Effector CD4-positive, alpha-beta T cell (primary cell): Measurements from ENCODE around the gene SLC35E1.

Experiments used
- DNase-seq: peaks from one replicate; pipeline ENCODE4 v3.0.0-alpha.2; 2020

The SLC35E1 gene

GRCh38 chr19:16596399-16596798 lies 24.2 kb upstream of the SLC35E1 start:
- no peak for DNase-seq

- DNase-seq: no peak
These were observed 22.9 kb upstream of the SLC35E1 start for GRCh38 chr19:16595097-16595496.

- DNase-seq: peak; percentile 36
These were observed 22.5 kb upstream of the SLC35E1 start for GRCh38 chr19:16594681-16595091.

GRCh38 chr19:16594131-16594586 lies 21.9 kb upstream of the SLC35E1 start:
- DNase-seq: peak; percentile 32

- DNase-seq: no peak
These were observed 21.0 kb upstream of the SLC35E1 start for GRCh38 chr19:16593181-16593580.

- DNase-seq: no peak
These were observed 19.8 kb upstream of the SLC35E1 start for GRCh38 chr19:16591803-16592556.

GRCh38 chr19:16590876-16591802 lies 18.9 kb upstream of the SLC35E1 start:
- DNase-seq: no peak

GRCh38 chr19:16589917-16590316 lies 17.7 kb upstream of the SLC35E1 start:
- no peak for DNase-seq

- no peak for DNase-seq
These were observed 16.8 kb upstream of the SLC35E1 start for GRCh38 chr19:16588824-16589577.

GRCh38 chr19:16587833-16588823 lies 15.9 kb upstream of the SLC35E1 start:
- DNase-seq: peak; percentile 61

GRCh38 chr19:16586991-16587832 lies 15.0 kb upstream of the SLC35E1 start:
- peak; percentile 71 for DNase-seq

- no peak for DNase-seq
These were observed 14.3 kb upstream of the SLC35E1 start for GRCh38 chr19:16586477-16586871.

- DNase-seq: peak; percentile 34
These were observed 13.7 kb upstream of the SLC35E1 start for GRCh38 chr19:16585808-16586476.

GRCh38 chr19:16585094-16585801 lies 13.0 kb upstream of the SLC35E1 start:
- DNase-seq: no peak

GRCh38 chr19:16584248-16585093 lies 12.3 kb upstream of the SLC35E1 start:
- DNase-seq: peak; percentile 92

- no peak for DNase-seq
These were observed 10.5 kb upstream of the SLC35E1 start for GRCh38 chr19:16582486-16583261.

GRCh38 chr19:16581971-16582343 lies 9.7 kb upstream of the SLC35E1 start:
- no peak for DNase-seq
